NCI-H1092 (cell line): ENCODE results near the gene MEF2C.

Source experiments
- DNase-seq: peaks from one replicate; lab custom pipeline; 2025; lab: John Stamatoyannopoulos, UW

Gene MEF2C

GRCh38 chr5:88826646-88827585 lies 56.1 kb downstream of the MEF2C start:
- no peak for DNase-seq

- DNase-seq = no peak
These were observed 57.2 kb downstream of the MEF2C start for GRCh38 chr5:88825584-88826315.

GRCh38 chr5:88824892-88825583 lies 57.9 kb downstream of the MEF2C start:
- DNase-seq = no peak

- no peak for DNase-seq
These were observed 58.8 kb downstream of the MEF2C start for GRCh38 chr5:88824141-88824540.

- DNase-seq = no peak
These were observed 59.8 kb downstream of the MEF2C start for GRCh38 chr5:88823201-88823600.

GRCh38 chr5:88821161-88821560 lies 61.8 kb downstream of the MEF2C start:
- no peak for DNase-seq

- no peak for DNase-seq
These were observed 62.4 kb downstream of the MEF2C start for GRCh38 chr5:88820581-88820980.

- no peak for DNase-seq
These were observed 63.5 kb downstream of the MEF2C start for GRCh38 chr5:88819301-88819999.

- DNase-seq = no peak
These were observed 64.7 kb downstream of the MEF2C start for GRCh38 chr5:88818296-88818695.

GRCh38 chr5:88816195-88816594 lies 66.8 kb downstream of the MEF2C start:
- DNase-seq = no peak

- no peak for DNase-seq
These were observed 67.8 kb downstream of the MEF2C start for GRCh38 chr5:88815050-88815789.

- no peak for DNase-seq
These were observed 69.0 kb downstream of the MEF2C start for GRCh38 chr5:88813805-88814575.

GRCh38 chr5:88813244-88813643 lies 69.7 kb downstream of the MEF2C start:
- no peak for DNase-seq

GRCh38 chr5:88808153-88808552 lies 74.8 kb downstream of the MEF2C start:
- no peak for DNase-seq

GRCh38 chr5:88807327-88807726 lies 75.7 kb downstream of the MEF2C start:
- no peak for DNase-seq

GRCh38 chr5:88806338-88806737 lies 76.6 kb downstream of the MEF2C start:
- DNase-seq = no peak

- no peak for DNase-seq
These were observed 77.7 kb downstream of the MEF2C start for GRCh38 chr5:88805151-88805784.

- no peak for DNase-seq
These were observed 78.5 kb downstream of the MEF2C start for GRCh38 chr5:88804444-88804843.

GRCh38 chr5:88803309-88803708 lies 79.7 kb downstream of the MEF2C start:
- DNase-seq = no peak

GRCh38 chr5:88799938-88800535 lies 82.9 kb downstream of the MEF2C start:
- DNase-seq = no peak
